HFFc6 (cell line): ENCODE results near the gene CCDC136. TPM values are rescaled to one million over a fixed set of nuclear protein-coding genes. Genes with fewer than 3 reads are reported as not detected.
A peak's percentile ranks its signal among the peaks of the same experiment; 100 is the strongest.

ENCODE experiments used
- DNase-seq: peaks from one replicate; pipeline ENCODE4 v3.0.0-alpha.2; 2018
- H3K27ac Mint-ChIP-seq: 2 replicates; pipeline ENCODE4 v1.8.0; 2020; ENCODE audit warnings: mild to moderate bottlenecking, mixed read lengths
- H3K27me3 Mint-ChIP-seq: 2 replicates; pipeline ENCODE4 v1.8.0; 2021; ENCODE audit warnings: mild to moderate bottlenecking, moderate library complexity, mixed read lengths; ENCODE audit not compliant: insufficient read depth
- H3K36me3 Mint-ChIP-seq: 2 replicates; pipeline ENCODE4 v1.8.0; 2021; ENCODE audit warnings: low read depth, mixed read lengths
- H3K4me1 Mint-ChIP-seq: 2 replicates; pipeline ENCODE4 v1.8.0; 2020; ENCODE audit warnings: low read depth, mixed read lengths
- H3K4me3 Mint-ChIP-seq: 2 replicates; pipeline ENCODE4 v1.8.0; 2020; ENCODE audit warnings: mild to moderate bottlenecking, moderate library complexity, mixed read lengths
- H3K9me3 Mint-ChIP-seq: 2 replicates; pipeline ENCODE4 v1.8.0; 2020; ENCODE audit warnings: mild to moderate bottlenecking, mixed read lengths
- total RNA-seq, 6 experiments: library from RNA; stranded (reverse); fragmentation: NEBNext Ultra II Directional; extraction: Animal tissue kit (Norgen Biotek cat#: 25700); gene quantifications; 2 replicates in 1 of 6; 3 replicates in 5 of 6; pipeline ENCODE4 v1.2.3, GENCODE V29; 2021
- TF ChIP-seq, protein P1 (sequence below): fragments of 200-600 bp; sonication (generic); IDR thresholded peaks from 2 replicates; pipeline ENCODE4 v1.5.0; 2021; ENCODE audit warnings: antibody characterized with exemption, mild to moderate bottlenecking

The CCDC136 gene
- total RNA-seq, 6 experiments from 2014 or later: 7.4 to 16.5 (median 13.7) TPM

GRCh38 chr7:128757203-128757602 is 34.6 kb upstream of the CCDC136 start:
- TF ChIP-seq, protein P1, sequence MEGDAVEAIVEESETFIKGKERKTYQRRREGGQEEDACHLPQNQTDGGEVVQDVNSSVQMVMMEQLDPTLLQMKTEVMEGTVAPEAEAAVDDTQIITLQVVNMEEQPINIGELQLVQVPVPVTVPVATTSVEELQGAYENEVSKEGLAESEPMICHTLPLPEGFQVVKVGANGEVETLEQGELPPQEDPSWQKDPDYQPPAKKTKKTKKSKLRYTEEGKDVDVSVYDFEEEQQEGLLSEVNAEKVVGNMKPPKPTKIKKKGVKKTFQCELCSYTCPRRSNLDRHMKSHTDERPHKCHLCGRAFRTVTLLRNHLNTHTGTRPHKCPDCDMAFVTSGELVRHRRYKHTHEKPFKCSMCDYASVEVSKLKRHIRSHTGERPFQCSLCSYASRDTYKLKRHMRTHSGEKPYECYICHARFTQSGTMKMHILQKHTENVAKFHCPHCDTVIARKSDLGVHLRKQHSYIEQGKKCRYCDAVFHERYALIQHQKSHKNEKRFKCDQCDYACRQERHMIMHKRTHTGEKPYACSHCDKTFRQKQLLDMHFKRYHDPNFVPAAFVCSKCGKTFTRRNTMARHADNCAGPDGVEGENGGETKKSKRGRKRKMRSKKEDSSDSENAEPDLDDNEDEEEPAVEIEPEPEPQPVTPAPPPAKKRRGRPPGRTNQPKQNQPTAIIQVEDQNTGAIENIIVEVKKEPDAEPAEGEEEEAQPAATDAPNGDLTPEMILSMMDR: no peak
- Mint-ChIP-seq H3K36me3 (peaks cover 43% of the 10 kb centered on the region), H3K4me3 (peak overlapping the region; percentile 53), H3K27me3 (peaks cover 2% of the 10 kb centered on the region; the same call in 1 of the 2 replicates), H3K9me3 (no peaks in the 10 kb centered on the region), H3K4me1 (peaks cover 61% of the 10 kb centered on the region), H3K27ac (peak overlapping the region; percentile 88)
- DNase-seq: peak; percentile 52

DNA sequence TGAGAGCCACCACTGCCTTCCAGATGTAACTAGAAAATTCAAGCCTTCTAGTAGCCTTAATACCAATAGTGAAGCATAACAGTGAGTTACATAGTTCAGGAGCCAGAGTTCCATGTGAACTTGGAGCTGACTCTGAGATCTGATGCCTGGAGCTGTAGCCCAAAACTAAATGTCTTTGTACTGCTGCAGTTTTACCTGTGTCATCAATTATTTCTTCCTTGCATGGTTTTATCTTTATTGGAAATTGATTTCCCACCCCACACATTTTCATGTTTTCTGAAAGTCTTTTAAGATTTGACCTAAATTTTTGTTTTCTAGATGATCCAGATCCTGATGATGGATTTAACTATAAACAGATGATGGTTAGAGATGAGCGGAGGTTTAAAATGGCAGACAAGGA is 33.2 kb upstream of the CCDC136 start:
- TF ChIP-seq, protein P1: no peak
- peaks cover 39% of the 10 kb centered on the region for H3K36me3 Mint-ChIP-seq

GRCh38 chr7:128759242-128759641 is 32.5 kb upstream of the CCDC136 start:
- TF ChIP-seq, protein P1: no peak
- H3K27ac Mint-ChIP-seq: no peak overlapping the region
- DNase-seq: no peak
- H3K4me3 Mint-ChIP-seq: no peak overlapping the region
- no peaks in the 10 kb centered on the region; the same call in 1 of the 2 replicates for H3K27me3 Mint-ChIP-seq
- peaks cover 33% of the 10 kb centered on the region for H3K36me3 Mint-ChIP-seq
- H3K9me3 Mint-ChIP-seq: no peaks in the 10 kb centered on the region
- peaks cover 45% of the 10 kb centered on the region for H3K4me1 Mint-ChIP-seq

More for the DNA sequence above, 33.2 kb upstream of the CCDC136 start:
- Mint-ChIP-seq H3K4me3 (no peak overlapping the region), H3K9me3 (no peaks in the 10 kb centered on the region), H3K27ac (peak overlapping the region; percentile 45), H3K4me1 (peaks cover 52% of the 10 kb centered on the region), H3K27me3 (no peaks in the 10 kb centered on the region; the same call in 1 of the 2 replicates)
- no peak for DNase-seq

GRCh38 chr7:128763541-128763940 is 28.2 kb upstream of the CCDC136 start:
- peaks cover 31% of the 10 kb centered on the region for H3K36me3 Mint-ChIP-seq
- TF ChIP-seq, protein P1: no peak
- H3K27me3 Mint-ChIP-seq: 0 out of 2 replicates have a peak, but pooled peaks cover 3% of the 10 kb centered on the region
- no peak overlapping the region for H3K27ac Mint-ChIP-seq
- peaks cover 3% of the 10 kb centered on the region; the same call in 1 of the 2 replicates for H3K4me1 Mint-ChIP-seq
- no peak for DNase-seq
- H3K4me3 Mint-ChIP-seq: no peak overlapping the region
- no peaks in the 10 kb centered on the region for H3K9me3 Mint-ChIP-seq

DNA sequence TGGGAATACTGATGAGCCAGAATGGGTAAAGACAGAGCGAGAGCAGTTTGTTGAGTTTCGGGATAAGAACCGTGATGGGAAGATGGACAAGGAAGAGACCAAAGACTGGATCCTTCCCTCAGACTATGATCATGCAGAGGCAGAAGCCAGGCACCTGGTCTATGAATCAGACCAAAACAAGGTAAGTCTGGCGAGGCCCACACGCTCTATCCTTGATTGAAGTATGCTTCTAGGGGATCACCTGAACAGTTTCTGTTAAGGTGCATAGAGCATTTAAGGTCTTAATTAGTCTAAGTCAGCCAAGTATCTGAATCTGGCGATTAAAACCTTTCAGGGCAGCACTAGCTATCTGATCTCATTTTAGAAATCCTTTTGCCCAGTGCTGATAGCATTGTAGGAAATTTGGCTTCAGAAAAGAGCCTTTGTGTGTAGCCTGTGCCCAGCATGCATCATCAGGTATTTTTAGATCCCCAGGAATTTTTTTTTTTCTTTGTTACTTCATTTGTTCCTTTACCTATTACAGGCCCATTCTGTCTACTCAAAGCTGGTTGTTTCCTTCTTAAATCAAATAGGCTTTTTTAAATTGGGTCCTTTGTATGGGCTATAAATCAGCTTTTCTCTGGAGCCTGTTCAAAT is 24.2 kb upstream of the CCDC136 start:
- Mint-ChIP-seq H3K4me3 (no peak overlapping the region), H3K9me3 (no peaks in the 10 kb centered on the region), H3K27ac (no peak overlapping the region), H3K4me1 (peaks cover 8% of the 10 kb centered on the region; the same call in 1 of the 2 replicates), H3K27me3 (0 out of 2 replicates have a peak, but pooled peaks cover 3% of the 10 kb centered on the region), H3K36me3 (peaks cover 60% of the 10 kb centered on the region)
- TF ChIP-seq, protein P1: no peak
- DNase-seq: no peak
